Cardiac fibroblast (primary cell): ENCODE measurements around the gene COA1.

Experiments used
- DNase-seq, 2 donors: peaks; one replicate each; pipeline versions ENCODE4 v3.0.0 to v3.0.0-alpha.2; 2010; ENCODE audit warnings: low read depth in 2 of 2
- H3K4me3 ChIP-seq, 2 donors: replicated peaks in 1 of 2; 1 replicate in 1 of 2; 2 replicates in 1 of 2; pipeline ENCODE4 v1.5.1; 2011; ENCODE audit warnings: low read depth in 2 of 2, low read length in 2 of 2, mild to moderate bottlenecking in 2 of 2, moderate library complexity in 1 of 2
- TF ChIP-seq, protein P1 (sequence below): IDR thresholded peaks from one replicate; pipeline ENCODE4 v1.5.1; 2011; ENCODE audit warnings: low read depth, mild to moderate bottlenecking, low read length, inconsistent platforms

Gene COA1

DNA sequence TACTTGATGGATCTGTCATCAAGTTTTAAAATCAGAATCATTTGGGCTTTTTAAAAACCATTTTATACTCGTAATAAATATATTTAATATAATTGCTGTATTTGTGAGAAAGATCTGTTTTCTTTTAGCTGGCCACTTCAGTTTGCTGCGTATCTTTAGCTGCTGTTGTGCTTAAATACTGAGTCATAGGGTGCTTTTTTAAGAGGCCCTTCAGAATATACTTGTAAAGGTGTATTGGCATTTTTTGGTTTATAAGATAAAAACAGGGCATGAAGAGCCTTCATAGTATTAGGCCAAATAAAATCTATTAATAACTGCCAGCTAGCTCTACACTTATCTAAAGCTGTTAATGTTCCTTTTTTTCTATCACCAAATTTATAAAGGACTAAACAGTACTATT, 102.6 kb downstream of the COA1 start:
- no peak overlapping the region for H3K4me3 ChIP-seq
- TF ChIP-seq, protein P1, sequence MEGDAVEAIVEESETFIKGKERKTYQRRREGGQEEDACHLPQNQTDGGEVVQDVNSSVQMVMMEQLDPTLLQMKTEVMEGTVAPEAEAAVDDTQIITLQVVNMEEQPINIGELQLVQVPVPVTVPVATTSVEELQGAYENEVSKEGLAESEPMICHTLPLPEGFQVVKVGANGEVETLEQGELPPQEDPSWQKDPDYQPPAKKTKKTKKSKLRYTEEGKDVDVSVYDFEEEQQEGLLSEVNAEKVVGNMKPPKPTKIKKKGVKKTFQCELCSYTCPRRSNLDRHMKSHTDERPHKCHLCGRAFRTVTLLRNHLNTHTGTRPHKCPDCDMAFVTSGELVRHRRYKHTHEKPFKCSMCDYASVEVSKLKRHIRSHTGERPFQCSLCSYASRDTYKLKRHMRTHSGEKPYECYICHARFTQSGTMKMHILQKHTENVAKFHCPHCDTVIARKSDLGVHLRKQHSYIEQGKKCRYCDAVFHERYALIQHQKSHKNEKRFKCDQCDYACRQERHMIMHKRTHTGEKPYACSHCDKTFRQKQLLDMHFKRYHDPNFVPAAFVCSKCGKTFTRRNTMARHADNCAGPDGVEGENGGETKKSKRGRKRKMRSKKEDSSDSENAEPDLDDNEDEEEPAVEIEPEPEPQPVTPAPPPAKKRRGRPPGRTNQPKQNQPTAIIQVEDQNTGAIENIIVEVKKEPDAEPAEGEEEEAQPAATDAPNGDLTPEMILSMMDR, result no peak
- DNase-seq, result no peak

DNA sequence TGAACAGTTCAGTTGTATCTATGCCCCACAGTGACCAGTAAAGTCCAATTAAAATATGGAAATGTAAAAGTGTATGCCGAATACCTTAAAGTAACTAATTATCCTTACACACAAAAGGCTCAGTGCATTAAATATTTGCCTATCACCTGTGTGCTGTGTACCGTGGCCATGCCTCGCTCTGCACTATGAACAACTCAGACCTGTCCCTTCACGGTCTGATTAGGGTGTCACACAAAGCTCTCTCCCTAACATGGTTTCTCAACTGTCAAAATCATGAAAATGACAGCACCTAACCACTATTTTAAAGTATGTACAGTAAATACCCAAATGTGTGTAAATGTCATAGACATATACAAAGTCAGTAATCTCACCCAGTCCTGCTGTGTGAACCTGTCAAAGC, 103.3 kb downstream of the COA1 start:
- H3K4me3 ChIP-seq, result no peak overlapping the region
- TF ChIP-seq, protein P1, result no peak
- no peak for DNase-seq

DNA sequence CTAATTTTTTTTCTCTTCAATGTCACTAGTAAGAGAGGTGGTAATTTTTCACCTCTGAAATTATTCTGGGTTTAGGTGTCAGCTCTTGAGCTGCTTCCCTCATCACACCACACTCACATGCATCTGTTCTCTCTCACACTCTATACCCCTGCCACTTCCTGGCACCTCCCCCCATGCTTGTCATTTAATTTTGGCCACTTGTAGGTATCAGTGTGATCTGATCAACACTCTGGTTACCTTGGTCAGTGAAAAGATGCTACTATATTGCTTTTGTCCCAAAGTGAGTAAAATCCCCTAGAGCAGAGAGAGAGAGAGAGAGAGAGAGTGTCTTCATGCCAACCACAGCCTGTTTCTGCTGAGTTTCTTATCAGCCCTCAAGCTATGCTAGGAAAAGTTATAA, 103.9 kb downstream of the COA1 start:
- no peak for DNase-seq
- TF ChIP-seq, protein P1, result no peak

DNA sequence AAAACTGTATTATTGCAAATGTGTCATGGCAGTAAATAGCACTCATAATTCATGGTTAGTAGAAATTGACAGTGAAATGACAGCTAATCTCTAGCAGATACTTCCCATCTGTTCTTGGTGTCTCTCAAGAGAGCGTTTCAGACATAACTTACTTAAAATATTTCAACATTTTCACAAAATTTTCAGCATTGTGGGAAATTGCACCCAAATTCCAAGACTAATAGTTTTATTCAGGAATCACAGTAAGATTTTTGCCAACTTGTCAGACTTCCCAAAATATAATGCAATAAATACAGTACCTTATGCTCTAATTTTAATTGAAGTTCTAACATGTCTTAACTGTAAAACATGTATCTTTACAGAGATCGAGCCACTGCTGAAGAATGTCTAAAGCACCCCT, 105.2 kb downstream of the COA1 start:
- no peak overlapping the region for H3K4me3 ChIP-seq
- TF ChIP-seq, protein P1, result no peak
- DNase-seq, result no peak

More for the DNA sequence above, 103.9 kb downstream of the COA1 start:
- no peak overlapping the region for H3K4me3 ChIP-seq

DNA sequence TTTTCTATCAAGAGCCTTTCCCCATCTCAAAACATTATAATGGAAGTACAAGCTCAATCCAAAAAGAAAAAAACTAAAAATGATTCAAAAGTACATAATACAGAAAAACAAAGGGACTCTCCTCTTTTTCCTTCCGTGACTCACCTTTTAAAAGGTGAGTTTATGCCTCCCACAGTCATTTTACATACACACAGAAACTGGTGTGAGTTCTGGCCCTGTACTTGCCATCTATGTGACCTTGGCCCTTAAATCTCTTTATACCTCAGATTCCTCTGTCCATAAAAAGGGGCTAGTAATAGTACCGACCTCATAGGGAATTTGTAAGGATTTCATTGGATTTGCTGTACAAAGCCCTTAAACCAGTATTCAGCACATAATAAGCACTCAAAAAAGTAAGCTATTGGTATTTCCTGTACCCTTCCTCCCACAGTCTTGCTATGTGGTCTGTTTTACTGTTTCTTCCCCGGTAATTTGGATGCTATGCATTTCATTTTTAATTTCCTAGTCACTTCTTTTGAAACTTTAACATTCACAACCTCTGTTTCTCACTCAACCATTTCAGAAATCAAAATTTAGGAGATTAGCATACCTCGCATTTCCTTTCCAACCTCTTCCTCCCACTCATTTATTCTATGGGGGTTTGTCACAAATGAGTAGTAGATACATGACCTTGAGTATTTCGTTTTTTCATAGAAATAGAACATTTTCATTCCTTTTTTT, 107.4 kb downstream of the COA1 start:
- peak in 1 of 2 donors; percentile 15 for DNase-seq
- TF ChIP-seq, protein P1, result no peak
- no peak overlapping the region for H3K4me3 ChIP-seq

DNA sequence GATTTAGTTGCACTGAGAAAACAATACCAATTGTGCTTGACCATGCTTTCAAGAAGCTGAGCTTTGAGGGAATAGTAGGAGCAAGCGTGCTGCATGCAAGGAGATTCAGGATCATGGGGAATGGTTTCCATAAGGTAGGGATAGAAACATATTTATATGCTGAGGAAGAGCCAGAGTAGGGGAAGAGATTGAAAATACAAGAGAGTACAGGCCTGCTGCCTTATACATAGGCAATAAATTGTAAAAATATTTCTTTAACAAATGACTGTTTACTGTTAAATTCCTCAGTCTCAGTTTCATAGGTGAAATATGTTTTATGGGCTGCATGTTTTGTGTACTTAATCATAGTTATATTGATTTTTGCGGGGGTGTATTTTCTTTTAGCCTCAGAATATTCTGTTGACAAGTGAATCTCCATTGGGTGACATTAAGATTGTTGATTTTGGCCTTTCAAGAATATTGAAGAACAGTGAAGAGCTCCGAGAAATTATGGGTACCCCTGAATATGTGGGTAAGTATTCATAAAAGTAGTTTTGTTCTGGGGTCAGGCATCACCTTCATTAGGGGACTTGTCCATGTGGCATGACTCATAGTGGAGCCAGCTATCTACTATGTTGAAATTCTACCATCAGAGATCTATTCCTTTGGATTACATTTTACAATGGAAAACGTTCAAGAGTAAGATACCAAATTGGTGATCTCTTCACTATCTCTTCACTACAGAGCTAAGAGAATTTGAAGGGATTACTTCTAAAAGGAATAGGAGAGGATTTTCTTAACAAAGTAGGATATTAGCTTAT, 109.9 kb downstream of the COA1 start:
- TF ChIP-seq, protein P1, result no peak

More for the DNA sequence above, 109.9 kb downstream of the COA1 start:
- H3K4me3 ChIP-seq, result no peak overlapping the region
- no peak for DNase-seq
